ENCODE measurements around the gene AIFM3. TPM values are rescaled to one million over a fixed set of nuclear protein-coding genes. Genes with fewer than 3 reads are reported as not detected.

The AIFM3 gene
- total and polyA plus RNA-seq, 2 of the 4 experiments (the other 2 are of a cell fraction) = 0.09 to 0.18 TPM

- H2BK5ac ChIP-seq (ENCODE audit: low read depth, low read length, poor library complexity, severe bottlenecking) = no peak overlapping the region
- H3K27me3 ChIP-seq (ENCODE audit: control insufficient read depth, insufficient read depth, low read length) = no peaks in the 10 kb centered on the region
- H4K5ac ChIP-seq (ENCODE audit: low read depth, low read length) = no peak overlapping the region
- no peak overlapping the region for H3K14ac ChIP-seq (replicated peaks; ENCODE audit: low read depth, low read length)
- no CpG with 5 or more reads among the region's 3 CpGs for WGBS, 2 experiments (ENCODE audit: extremely low coverage in 2 of 2, insufficient read length in 1 of 2)
- no peak overlapping the region for H4K8ac ChIP-seq (ENCODE audit: low read depth in 2 of 2, low read length in 2 of 2)
- no peak overlapping the region for H3K56ac ChIP-seq (ENCODE audit: extremely low read depth, insufficient read depth, low read length)
- no peak overlapping the region for H2BK15ac ChIP-seq (ENCODE audit: low read depth, low read length)
- peaks cover 95% of the 10 kb centered on the region for H4K20me1 ChIP-seq (ENCODE audit: insufficient read depth, low read length)
- H3K27ac ChIP-seq (ENCODE audit: insufficient read depth, low read length) = no peak overlapping the region
- ChIA-PET POLR2A (ENCODE audit: unreplicated experiment) (no interaction called here), CTCF (interaction anchor here (0.6 kb wide), 1 partner anchor 13 kb away, joined by 8 read pairs; no protein-coding TSS in a partner anchor)
- DNase-seq (no peak), ATAC-seq (ENCODE audit: low read depth) (no peak)
- no peak overlapping the region for H2AK9ac ChIP-seq (replicated peaks; ENCODE audit: low read depth, low read length, poor library complexity)
- peaks cover 0 to 32% of the 10 kb centered on the region in 2 experiments; a peak in 2 of 4 replicates for H3K79me1 ChIP-seq (ENCODE audit: low read depth in 1 of 2, low read length in 2 of 2)
- no peak overlapping the region for H3K23ac ChIP-seq (ENCODE audit: low read depth, low read length)
- H2AFZ ChIP-seq (replicated peaks; ENCODE audit: low read length, poor library complexity) = no peak overlapping the region
- TF ChIP-seq RCOR1 (IDR thresholded peaks at IDR 0.05; ENCODE audit: insufficient replicate concordance, low read length) = no peak
- TF ChIP-seq CHD1 (IDR thresholded peaks at IDR 0.05; ENCODE audit: low read depth, low read length) = no peak
- no peak for TF ChIP-seq MAZ (IDR thresholded peaks at IDR 0.05; ENCODE audit: borderline replicate concordance, low read depth, low read length)
- no peak for TF ChIP-seq BHLHE40 (IDR thresholded peaks at IDR 0.05; ENCODE audit: low read depth, low read length)
- TF ChIP-seq FOS (IDR thresholded peaks at IDR 0.05; ENCODE audit: low read depth, low read length) = no peak
- TF ChIP-seq MXI1 (IDR thresholded peaks at IDR 0.05; ENCODE audit: borderline replicate concordance, low read depth, low read length) = no peak
- no peak for TF ChIP-seq ELK1 (IDR thresholded peaks at IDR 0.05; ENCODE audit: borderline replicate concordance, low read depth, low read length)
- no peak for TF ChIP-seq POLR2A (IDR thresholded peaks at IDR 0.05; ENCODE audit: low read depth, low read length)
- BruUV-seq (replicated peaks) = no TSS peak
- no peak overlapping the region for H3K18ac ChIP-seq (ENCODE audit: low read depth, low read length)
- no peaks in the 10 kb centered on the region for H3K9me3 ChIP-seq (ENCODE audit: control insufficient read depth, insufficient read depth, low read length)
- H4K91ac ChIP-seq (ENCODE audit: insufficient read depth, low read depth, low read length) = no peak overlapping the region
- in situ Hi-C loops (cut with MboI; ENCODE audit: low sequenced_read_pairs) (no loop called here), intact Hi-C loops (cut with micrococcal nuclease) (no loop called here), dilution Hi-C loops (cut with HindIII; ENCODE audit: low sequenced_read_pairs, unreplicated experiment) (no loop called here)
- H3K4ac ChIP-seq (ENCODE audit: low read depth, low read length) = no peak overlapping the region
- no peak overlapping the region for H2BK20ac ChIP-seq (ENCODE audit: low read depth, low read length)
- H2BK120ac ChIP-seq (ENCODE audit: low read depth, low read length) = no peak overlapping the region
- no peak overlapping the region for H2AK5ac ChIP-seq (ENCODE audit: low read depth, low read length)
- 0 out of 2 replicates have a peak, but pooled peaks cover 4% of the 10 kb centered on the region for H3K4me1 ChIP-seq (ENCODE audit: control insufficient read depth, insufficient read depth, low read length)
- H3K9ac ChIP-seq (ENCODE audit: low read depth, low read length) = no peak overlapping the region
- H3K9me1 ChIP-seq (ENCODE audit: insufficient read depth, low read length) = peaks cover 11% of the 10 kb centered on the region
- no peak overlapping the region for H3K4me3 ChIP-seq (ENCODE audit: insufficient read depth, low read depth, low read length)
- H3K36me3 ChIP-seq (ENCODE audit: control insufficient read depth, insufficient read depth, low read length) = peaks cover 2% of the 10 kb centered on the region
- H3K4me2 ChIP-seq (ENCODE audit: low read depth, low read length) = no peak overlapping the region; the same call in 1 of the 2 replicates
Measured at GRCh38 chr22:20922141-20922751, 44.8 kb upstream of the AIFM3 start.

Measured in IMR-90 (cell line).